GDM1 (cell line): Measurements from ENCODE around the gene PSME3.
A peak's percentile ranks its signal among the peaks of the same experiment; 100 is the strongest.
"Not testable (repeated sequence)": the region's sequence is repeated elsewhere in the genome, so short reads cannot be mapped to it uniquely, and the experiment has no call there.

Experiments used
- DNase-seq: peaks from one replicate; lab custom pipeline; 2025; lab: John Stamatoyannopoulos, UW

PSME3 gene

GRCh38 chr17:42878123-42878880 is 45.1 kb downstream of the PSME3 start:
- no peak for DNase-seq

GRCh38 chr17:42878924-42879595 is 45.9 kb downstream of the PSME3 start:
- no peak for DNase-seq

GRCh38 chr17:42879596-42879985 is 46.4 kb downstream of the PSME3 start:
- DNase-seq: no peak

- no peak for DNase-seq
Observed at GRCh38 chr17:42880776-42881310, 47.6 kb downstream of the PSME3 start.

GRCh38 chr17:42881706-42882105 is 48.5 kb downstream of the PSME3 start:
- DNase-seq: not testable (repeated sequence)

GRCh38 chr17:42882166-42882565 is 49.0 kb downstream of the PSME3 start:
- no peak for DNase-seq

- no peak for DNase-seq
Observed at GRCh38 chr17:42883802-42884558, 50.8 kb downstream of the PSME3 start.

- not testable (repeated sequence) for DNase-seq
Observed at GRCh38 chr17:42885806-42886205, 52.6 kb downstream of the PSME3 start.

GRCh38 chr17:42886283-42887176 is 53.3 kb downstream of the PSME3 start:
- peak; percentile 65 for DNase-seq

GRCh38 chr17:42889809-42890208 is 56.6 kb downstream of the PSME3 start:
- no peak for DNase-seq

- DNase-seq: peak; percentile 14
Observed at GRCh38 chr17:42891539-42892152, 58.4 kb downstream of the PSME3 start.

- peak; percentile 67 for DNase-seq
Observed at GRCh38 chr17:42893359-42893758, 60.2 kb downstream of the PSME3 start.
